ENCODE measurements around the gene LPO. TPM values are rescaled to one million over a fixed set of nuclear protein-coding genes. Genes with fewer than 3 reads are reported as not detected.

Gene LPO
- polyA plus RNA-seq, 1 donor from 2014 or later = not detected

DNA sequence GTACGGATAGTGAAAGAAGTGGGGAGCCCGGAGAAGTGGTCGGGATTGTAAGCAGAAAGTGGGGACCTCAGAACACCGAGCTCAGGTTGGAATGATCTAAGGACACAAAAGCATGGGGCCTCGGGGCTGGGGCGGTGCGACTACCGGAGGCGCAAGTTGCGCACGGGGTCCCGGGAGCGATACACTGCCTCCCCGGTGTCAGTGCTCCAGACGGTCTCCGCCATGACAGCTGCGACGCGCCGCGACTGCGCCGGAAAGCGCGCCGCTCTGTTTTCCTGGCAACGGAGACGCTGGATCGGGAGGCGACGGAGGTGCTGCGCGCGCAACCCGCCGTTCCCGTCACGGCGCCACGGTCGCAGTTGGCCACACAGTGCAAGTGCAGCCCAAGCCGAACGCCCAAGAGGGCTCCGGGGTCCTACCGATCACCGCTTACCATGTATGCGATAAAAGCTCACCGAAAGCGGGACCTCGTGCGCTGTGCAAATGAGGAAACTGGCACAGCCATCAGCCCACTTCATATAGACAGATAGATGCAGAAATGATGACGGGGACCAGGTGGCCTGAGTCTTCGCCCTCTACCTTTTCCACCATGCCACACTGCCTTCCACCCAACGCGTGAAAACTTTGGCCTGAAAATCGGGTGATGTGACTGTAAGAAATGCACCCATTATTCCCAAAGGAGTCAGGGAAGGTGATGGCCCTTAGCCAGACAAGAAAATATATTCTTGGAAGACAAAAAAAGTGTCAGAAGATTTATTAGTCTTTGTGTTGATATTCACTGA lies 19.2 kb upstream of the LPO start, which contains the start of gene MKS1:
MKS1 (minus strand) TSS at position 249 of the 782 bp plus-strand sequence; CDS start at position 224, 25 bp downstream.
- Histone ChIP-seq H3K9me2 (ENCODE audit: insufficient read depth, low read length) (no peaks in the 10 kb centered on the region), H3F3A (ENCODE audit: insufficient read depth, low read length, poor library complexity, severe bottlenecking) (no peaks in the 10 kb centered on the region), H3K4me2 (ENCODE audit: low read length) (peak within 1 kb of the TSS; percentile 97), H4K20me1 (ENCODE audit: insufficient read depth) (no peaks in the 10 kb centered on the region), H3K4me3 (ENCODE audit: low read length) (peak within 1 kb of the TSS; percentile 72), H3K36me3 (ENCODE audit: insufficient read depth, low read length) (no peaks in the 10 kb centered on the region), H3K27me3 (ENCODE audit: insufficient read depth, low read depth, low read length) (no peaks in the 10 kb centered on the region), H3K27ac (ENCODE audit: low read length) (peak within 1 kb of the TSS; percentile 76), H2AFZ (ENCODE audit: low read depth, low read length) (peak within 1 kb of the TSS; percentile 84), H3K9me3 (ENCODE audit: low read length) (no peaks in the 10 kb centered on the region), H3K79me2 (replicated peaks; ENCODE audit: insufficient read depth, low read length) (no peaks in the 10 kb centered on the region), H3K9ac (ENCODE audit: low read length) (peak within 1 kb of the TSS; percentile 78)
- TF ChIP-seq TAF1 (IDR thresholded peaks at IDR 0.05; ENCODE audit: low read depth) (peak; percentile 88), SMC3 (conservative IDR thresholded peaks at IDR 0.05; ENCODE audit: poor library complexity) (peak; percentile 59), RAD21 (conservative IDR thresholded peaks at IDR 0.05) (peak; percentile 59), EZH2 (IDR thresholded peaks at IDR 0.05; ENCODE audit: borderline replicate concordance, insufficient read depth, low read length, poor library complexity, severe bottlenecking) (no peak), CTCF (IDR thresholded peaks at IDR 0.05; ENCODE audit: poor library complexity, severe bottlenecking) (peak; percentile 93), EP300 (conservative IDR thresholded peaks at IDR 0.05; ENCODE audit: poor library complexity, severe bottlenecking) (peak; percentile 64), MXI1 (conservative IDR thresholded peaks at IDR 0.05; ENCODE audit: poor library complexity, severe bottlenecking) (peak; percentile 90), POLR2AphosphoS5 (IDR thresholded peaks at IDR 0.05) (peak; percentile 94)
- TF ChIP-seq, protein P1, sequence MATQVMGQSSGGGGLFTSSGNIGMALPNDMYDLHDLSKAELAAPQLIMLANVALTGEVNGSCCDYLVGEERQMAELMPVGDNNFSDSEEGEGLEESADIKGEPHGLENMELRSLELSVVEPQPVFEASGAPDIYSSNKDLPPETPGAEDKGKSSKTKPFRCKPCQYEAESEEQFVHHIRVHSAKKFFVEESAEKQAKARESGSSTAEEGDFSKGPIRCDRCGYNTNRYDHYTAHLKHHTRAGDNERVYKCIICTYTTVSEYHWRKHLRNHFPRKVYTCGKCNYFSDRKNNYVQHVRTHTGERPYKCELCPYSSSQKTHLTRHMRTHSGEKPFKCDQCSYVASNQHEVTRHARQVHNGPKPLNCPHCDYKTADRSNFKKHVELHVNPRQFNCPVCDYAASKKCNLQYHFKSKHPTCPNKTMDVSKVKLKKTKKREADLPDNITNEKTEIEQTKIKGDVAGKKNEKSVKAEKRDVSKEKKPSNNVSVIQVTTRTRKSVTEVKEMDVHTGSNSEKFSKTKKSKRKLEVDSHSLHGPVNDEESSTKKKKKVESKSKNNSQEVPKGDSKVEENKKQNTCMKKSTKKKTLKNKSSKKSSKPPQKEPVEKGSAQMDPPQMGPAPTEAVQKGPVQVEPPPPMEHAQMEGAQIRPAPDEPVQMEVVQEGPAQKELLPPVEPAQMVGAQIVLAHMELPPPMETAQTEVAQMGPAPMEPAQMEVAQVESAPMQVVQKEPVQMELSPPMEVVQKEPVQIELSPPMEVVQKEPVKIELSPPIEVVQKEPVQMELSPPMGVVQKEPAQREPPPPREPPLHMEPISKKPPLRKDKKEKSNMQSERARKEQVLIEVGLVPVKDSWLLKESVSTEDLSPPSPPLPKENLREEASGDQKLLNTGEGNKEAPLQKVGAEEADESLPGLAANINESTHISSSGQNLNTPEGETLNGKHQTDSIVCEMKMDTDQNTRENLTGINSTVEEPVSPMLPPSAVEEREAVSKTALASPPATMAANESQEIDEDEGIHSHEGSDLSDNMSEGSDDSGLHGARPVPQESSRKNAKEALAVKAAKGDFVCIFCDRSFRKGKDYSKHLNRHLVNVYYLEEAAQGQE (IDR thresholded peaks at IDR 0.05; ENCODE audit: borderline replicate concordance) = peak; percentile 81

- H3K4me3 ChIP-seq (ENCODE audit: low read length) = peak overlapping the region; percentile 72
- H3F3A ChIP-seq (ENCODE audit: insufficient read depth, low read length, poor library complexity, severe bottlenecking) = no peaks in the 10 kb centered on the region
- no peak overlapping the region for H3K4me2 ChIP-seq (ENCODE audit: low read length)
- H3K9me3 ChIP-seq (ENCODE audit: low read length) = no peaks in the 10 kb centered on the region
- no peaks in the 10 kb centered on the region for H3K9me2 ChIP-seq (ENCODE audit: insufficient read depth, low read length)
- TF ChIP-seq RAD21 (conservative IDR thresholded peaks at IDR 0.05) (no peak), EZH2 (IDR thresholded peaks at IDR 0.05; ENCODE audit: borderline replicate concordance, insufficient read depth, low read length, poor library complexity, severe bottlenecking) (no peak), POLR2AphosphoS5 (IDR thresholded peaks at IDR 0.05) (no peak), SMC3 (conservative IDR thresholded peaks at IDR 0.05; ENCODE audit: poor library complexity) (no peak), EP300 (conservative IDR thresholded peaks at IDR 0.05; ENCODE audit: poor library complexity, severe bottlenecking) (no peak), CTCF (IDR thresholded peaks at IDR 0.05; ENCODE audit: poor library complexity, severe bottlenecking) (no peak), TAF1 (IDR thresholded peaks at IDR 0.05; ENCODE audit: low read depth) (no peak)
- TF ChIP-seq, protein P1 (IDR thresholded peaks at IDR 0.05; ENCODE audit: borderline replicate concordance) = no peak
- no peaks in the 10 kb centered on the region for H4K20me1 ChIP-seq (ENCODE audit: insufficient read depth)
- no peaks in the 10 kb centered on the region for H3K36me3 ChIP-seq (ENCODE audit: insufficient read depth, low read length)
- no peak overlapping the region for H3K9ac ChIP-seq (ENCODE audit: low read length)
- H3K27me3 ChIP-seq (ENCODE audit: insufficient read depth, low read depth, low read length) = no peaks in the 10 kb centered on the region
- peak overlapping the region; percentile 58 for H2AFZ ChIP-seq (ENCODE audit: low read depth, low read length)
- no peaks in the 10 kb centered on the region for H3K79me2 ChIP-seq (replicated peaks; ENCODE audit: insufficient read depth, low read length)
- no peak overlapping the region for H3K27ac ChIP-seq (ENCODE audit: low read length)
Measured at GRCh38 chr17:58219789-58220183, 18.6 kb upstream of the LPO start.
